Panc1 (cell line): ENCODE data around the gene SNTG2. TPM values are rescaled to one million over a fixed set of nuclear protein-coding genes. Genes with fewer than 3 reads are reported as not detected.

Experiments
- ATAC-seq: fragments of 200-7000 bp; cut with Tn5 transposase; 2 replicates; pipeline ENCODE4 v1.9.1; 2020; ENCODE audit warnings: mild to moderate bottlenecking, moderate library complexity
- BruUV-seq: library from RNA; stranded (reverse); fragments of 400-500 nt; replicated peaks from 2 replicates; lab custom pipeline; 2021; lab: Mats Ljungman, UMichigan
- CTCF ChIA-PET: fragments of 300-600 bp; sonication (Branson Sonifier 250); formaldehyde crosslinking; loops from one replicate; lab custom pipeline; 2022; ENCODE audit warnings: antibody characterized with exemption; lab: Charles Lee
- POLR2A ChIA-PET: fragments of 300-600 bp; sonication (Branson Sonifier 250); formaldehyde crosslinking; loops from one replicate; lab custom pipeline; 2022; ENCODE audit warnings: antibody characterized with exemption; lab: Charles Lee
- DNase-seq: peaks from one replicate; pipeline ENCODE4 v3.0.0-alpha.2; 2010; ENCODE audit warnings: low read depth, low spot score
- H3K27ac ChIP-seq: 2 replicates; pipeline ENCODE4 v1.5.1; 2011; ENCODE audit warnings: mild to moderate bottlenecking, low read length, inconsistent platforms
- H3K27me3 ChIP-seq: fragments of 200-500 bp; sonication (Bioruptor generic); 2 replicates; pipeline ENCODE4 v1.6.0; 2014; ENCODE audit warnings: low read length, inconsistent platforms; ENCODE audit not compliant: control insufficient read depth, insufficient read depth
- H3K36me3 ChIP-seq: fragments of 200-500 bp; sonication (Bioruptor generic); 2 replicates; pipeline ENCODE4 v1.5.1; 2014; ENCODE audit warnings: inconsistent platforms, mild to moderate bottlenecking, low read length, moderate library complexity; ENCODE audit not compliant: control insufficient read depth, insufficient read depth
- H3K4me1 ChIP-seq: 2 replicates; pipeline ENCODE4 v1.5.1; 2011; ENCODE audit warnings: inconsistent platforms, mild to moderate bottlenecking, low read length, moderate library complexity; ENCODE audit not compliant: control insufficient read depth, insufficient read depth
- H3K4me3 ChIP-seq, 2 experiments: 2 replicates each; pipeline ENCODE4 v1.5.1; 2011 to 2012; ENCODE audit warnings: low read depth in 2 of 2, low read length in 2 of 2, mild to moderate bottlenecking in 2 of 2, inconsistent platforms in 1 of 2, moderate library complexity in 1 of 2
- H3K9me3 ChIP-seq: fragments of 200-500 bp; sonication (Bioruptor generic); 2 replicates; pipeline ENCODE4 v1.5.1; 2014; ENCODE audit warnings: low read depth, mild to moderate bottlenecking, inconsistent platforms, low read length, moderate library complexity; ENCODE audit not compliant: control insufficient read depth, insufficient read depth
- POLR2AphosphoS5 ChIP-seq: IDR thresholded peaks from 2 replicates; pipeline ENCODE4 v1.6.1; 2012; ENCODE audit warnings: mild to moderate bottlenecking, low read depth, low read length, moderate library complexity
- SIN3A ChIP-seq: IDR thresholded peaks from 2 replicates; pipeline ENCODE4 v1.6.1; 2012; ENCODE audit warnings: low read depth, mild to moderate bottlenecking, low read length, moderate library complexity, borderline replicate concordance; ENCODE audit not compliant: insufficient read depth
- TCF7L2 ChIP-seq: IDR thresholded peaks from 2 replicates; pipeline ENCODE4 v1.6.1; 2011; ENCODE audit warnings: mild to moderate bottlenecking, low read depth, low read length, inconsistent platforms
- in situ Hi-C: cut with HindIII; loops from 2 replicates; pipeline ENCODE4 v1.10.0; 2016; ENCODE audit warnings: low sequenced_read_pairs, low pct_unique_long_range_greater_than_20kb
- intact Hi-C: fragments of 100-400 bp; cut with micrococcal nuclease; formaldehyde crosslinking; loops from one replicate; pipeline ENCODE4 v1.10.0; 2022; ENCODE audit not compliant: unreplicated experiment
- total RNA-seq: library from RNA; stranded (reverse); gene quantifications from one replicate; pipeline ENCODE4 v1.2.1, GENCODE V29; 2021; ENCODE audit not compliant: unreplicated experiment
- TF ChIP-seq, protein P1 (sequence below): fragments of 450-650 bp; IDR thresholded peaks from 2 replicates; pipeline ENCODE4 v1.5.1; 2017; ENCODE audit warnings: mild to moderate bottlenecking
- TF ChIP-seq, protein P2 (sequence below), 2 experiments: IDR thresholded peaks; 2 replicates each; pipeline ENCODE4 v1.6.1; 2011 to 2012; ENCODE audit warnings: low read depth in 2 of 2, control low read depth in 1 of 2, low read length in 1 of 2, mild to moderate bottlenecking in 1 of 2, moderate library complexity in 1 of 2; ENCODE audit not compliant: insufficient read depth in 1 of 2

SNTG2 gene
- total RNA-seq, 1 experiment from 2014 or later: not detected

DNA sequence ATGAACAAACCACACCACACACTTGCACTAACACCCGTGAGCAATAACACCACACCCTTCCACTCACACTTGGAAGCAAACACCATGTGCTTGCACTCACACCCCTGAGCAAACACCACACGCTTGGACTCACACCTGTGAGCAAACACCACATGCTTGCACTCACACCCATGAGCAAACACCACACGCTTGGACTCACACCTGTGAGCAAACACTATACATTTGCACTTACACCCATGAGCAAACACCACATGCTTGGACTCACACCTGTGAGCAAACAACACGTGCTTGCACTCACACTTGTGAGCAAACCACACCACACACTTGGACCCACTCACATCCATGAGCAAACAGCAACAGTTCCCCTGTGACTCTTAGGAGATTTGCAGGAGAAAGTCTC is 24.4 kb downstream of the SNTG2 start:
- BruUV-seq: no TSS peak
- no peak for ATAC-seq
- intact Hi-C loops (no loop called here), in situ Hi-C loops (no loop called here)
- TF ChIP-seq SIN3A (no peak), TCF7L2 (no peak), POLR2AphosphoS5 (no peak)
- TF ChIP-seq, protein P1, sequence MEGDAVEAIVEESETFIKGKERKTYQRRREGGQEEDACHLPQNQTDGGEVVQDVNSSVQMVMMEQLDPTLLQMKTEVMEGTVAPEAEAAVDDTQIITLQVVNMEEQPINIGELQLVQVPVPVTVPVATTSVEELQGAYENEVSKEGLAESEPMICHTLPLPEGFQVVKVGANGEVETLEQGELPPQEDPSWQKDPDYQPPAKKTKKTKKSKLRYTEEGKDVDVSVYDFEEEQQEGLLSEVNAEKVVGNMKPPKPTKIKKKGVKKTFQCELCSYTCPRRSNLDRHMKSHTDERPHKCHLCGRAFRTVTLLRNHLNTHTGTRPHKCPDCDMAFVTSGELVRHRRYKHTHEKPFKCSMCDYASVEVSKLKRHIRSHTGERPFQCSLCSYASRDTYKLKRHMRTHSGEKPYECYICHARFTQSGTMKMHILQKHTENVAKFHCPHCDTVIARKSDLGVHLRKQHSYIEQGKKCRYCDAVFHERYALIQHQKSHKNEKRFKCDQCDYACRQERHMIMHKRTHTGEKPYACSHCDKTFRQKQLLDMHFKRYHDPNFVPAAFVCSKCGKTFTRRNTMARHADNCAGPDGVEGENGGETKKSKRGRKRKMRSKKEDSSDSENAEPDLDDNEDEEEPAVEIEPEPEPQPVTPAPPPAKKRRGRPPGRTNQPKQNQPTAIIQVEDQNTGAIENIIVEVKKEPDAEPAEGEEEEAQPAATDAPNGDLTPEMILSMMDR: no peak
- TF ChIP-seq, protein P2, sequence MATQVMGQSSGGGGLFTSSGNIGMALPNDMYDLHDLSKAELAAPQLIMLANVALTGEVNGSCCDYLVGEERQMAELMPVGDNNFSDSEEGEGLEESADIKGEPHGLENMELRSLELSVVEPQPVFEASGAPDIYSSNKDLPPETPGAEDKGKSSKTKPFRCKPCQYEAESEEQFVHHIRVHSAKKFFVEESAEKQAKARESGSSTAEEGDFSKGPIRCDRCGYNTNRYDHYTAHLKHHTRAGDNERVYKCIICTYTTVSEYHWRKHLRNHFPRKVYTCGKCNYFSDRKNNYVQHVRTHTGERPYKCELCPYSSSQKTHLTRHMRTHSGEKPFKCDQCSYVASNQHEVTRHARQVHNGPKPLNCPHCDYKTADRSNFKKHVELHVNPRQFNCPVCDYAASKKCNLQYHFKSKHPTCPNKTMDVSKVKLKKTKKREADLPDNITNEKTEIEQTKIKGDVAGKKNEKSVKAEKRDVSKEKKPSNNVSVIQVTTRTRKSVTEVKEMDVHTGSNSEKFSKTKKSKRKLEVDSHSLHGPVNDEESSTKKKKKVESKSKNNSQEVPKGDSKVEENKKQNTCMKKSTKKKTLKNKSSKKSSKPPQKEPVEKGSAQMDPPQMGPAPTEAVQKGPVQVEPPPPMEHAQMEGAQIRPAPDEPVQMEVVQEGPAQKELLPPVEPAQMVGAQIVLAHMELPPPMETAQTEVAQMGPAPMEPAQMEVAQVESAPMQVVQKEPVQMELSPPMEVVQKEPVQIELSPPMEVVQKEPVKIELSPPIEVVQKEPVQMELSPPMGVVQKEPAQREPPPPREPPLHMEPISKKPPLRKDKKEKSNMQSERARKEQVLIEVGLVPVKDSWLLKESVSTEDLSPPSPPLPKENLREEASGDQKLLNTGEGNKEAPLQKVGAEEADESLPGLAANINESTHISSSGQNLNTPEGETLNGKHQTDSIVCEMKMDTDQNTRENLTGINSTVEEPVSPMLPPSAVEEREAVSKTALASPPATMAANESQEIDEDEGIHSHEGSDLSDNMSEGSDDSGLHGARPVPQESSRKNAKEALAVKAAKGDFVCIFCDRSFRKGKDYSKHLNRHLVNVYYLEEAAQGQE (IDR thresholded peaks at IDR 0.05; ENCODE audit: insufficient read depth in 1 of 2, low read depth in 2 of 2, low read length in 1 of 2): no peak
- DNase-seq: no peak
- H3K9me3 ChIP-seq: no peaks in the 10 kb centered on the region
- H3K4me3 ChIP-seq: no peak overlapping the region
- H3K27ac ChIP-seq: no peak overlapping the region
- CTCF ChIA-PET: no interaction called here
- POLR2A ChIA-PET: no interaction called here
- no peaks in the 10 kb centered on the region for H3K36me3 ChIP-seq
- no peaks in the 10 kb centered on the region for H3K27me3 ChIP-seq
- H3K4me1 ChIP-seq: no peaks in the 10 kb centered on the region

DNA sequence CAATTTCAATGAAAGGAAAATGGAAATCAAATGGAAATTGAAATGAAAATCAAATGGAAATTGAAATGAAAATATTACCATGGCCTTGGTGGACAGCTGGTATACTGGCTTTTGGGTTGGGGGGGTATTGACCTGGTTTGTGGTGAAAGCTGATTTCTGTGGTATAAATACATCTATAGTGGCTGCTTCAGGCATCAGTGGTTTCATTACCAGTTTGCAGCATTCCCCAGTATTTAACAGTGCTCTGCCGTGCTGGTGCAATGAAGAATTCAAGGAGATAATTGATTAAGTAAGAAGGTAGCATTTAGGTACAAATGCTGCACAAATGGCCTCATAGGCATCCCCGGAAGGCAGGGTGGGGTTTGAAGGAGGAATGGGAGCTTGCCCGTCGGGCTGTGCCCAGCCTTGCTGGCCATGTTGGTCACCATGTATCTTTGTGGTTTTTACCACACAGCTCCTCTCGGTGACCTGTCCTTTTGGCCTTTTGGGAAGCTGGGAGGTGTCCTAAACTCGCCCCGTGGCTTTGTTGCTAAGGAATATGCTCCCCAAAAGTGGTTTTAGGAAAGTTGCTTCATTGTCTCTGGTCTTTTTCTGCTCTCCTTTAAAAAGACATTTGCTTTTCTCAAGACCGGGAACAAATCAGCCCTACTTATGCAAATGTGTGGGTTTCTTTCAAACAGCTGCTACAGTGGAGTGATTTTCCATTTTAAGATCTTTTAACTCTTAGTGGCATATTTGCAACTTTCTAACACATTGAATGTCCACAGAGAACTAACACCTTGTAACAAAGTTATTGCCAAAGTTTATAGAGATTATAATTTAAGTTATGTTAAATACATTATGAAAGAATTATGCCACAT is 28.6 kb downstream of the SNTG2 start:
- POLR2A ChIA-PET: interaction anchor here (0.5 kb wide), 2 partner anchors 219 to 542 kb away, joined by 3 read pairs; no protein-coding TSS in a partner anchor
- Histone ChIP-seq H3K9me3 (no peaks in the 10 kb centered on the region), H3K4me1 (no peaks in the 10 kb centered on the region), H3K36me3 (no peaks in the 10 kb centered on the region), H3K4me3 (no peak overlapping the region), H3K27me3 (no peaks in the 10 kb centered on the region; the same call in 1 of the 2 replicates), H3K27ac (no peak overlapping the region)
- in situ Hi-C loops (no loop called here), intact Hi-C loops (no loop called here)
- CTCF ChIA-PET: no interaction called here
- ATAC-seq: no peak
- DNase-seq: no peak
- BruUV-seq: no TSS peak
- TF ChIP-seq SIN3A (no peak), POLR2AphosphoS5 (no peak), TCF7L2 (no peak)
- TF ChIP-seq, protein P1: no peak
- TF ChIP-seq, protein P2 (IDR thresholded peaks at IDR 0.05; ENCODE audit: insufficient read depth in 1 of 2, low read depth in 2 of 2, low read length in 1 of 2): no peak
